Effector memory CD8-positive, alpha-beta T cell (primary cell): Measurements from ENCODE around the gene OR6S1.

Source experiments
- ATAC-seq: fragments of 150-1000 bp; cut with Tn5 transposase; replicated peaks from 2 replicates; pipeline ENCODE4 v1.10.0; 2021; ENCODE audit warnings: mild to moderate bottlenecking, moderate library complexity
- DNase-seq, 3 experiments: peaks; one replicate each; pipeline ENCODE4 v3.0.0; 2021
- H3K27ac Mint-ChIP-seq, 2 donors: one replicate each; pipeline ENCODE4 v1.8.0; 2022; ENCODE audit warnings: mild to moderate bottlenecking in 2 of 2, mixed read lengths in 2 of 2, moderate library complexity in 2 of 2
- H3K27me3 Mint-ChIP-seq, 2 donors: one replicate each; pipeline ENCODE4 v1.8.0; 2022; ENCODE audit warnings: mixed read lengths in 2 of 2
- H3K36me3 Mint-ChIP-seq: one replicate; pipeline ENCODE4 v1.8.0; 2022; ENCODE audit warnings: mild to moderate bottlenecking, moderate library complexity, mixed read lengths; ENCODE audit not compliant: insufficient read depth
- H3K4me1 Mint-ChIP-seq, 2 donors: one replicate each; pipeline ENCODE4 v1.8.0; 2022; ENCODE audit warnings: low read depth in 2 of 2, mixed read lengths in 2 of 2
- H3K4me3 Mint-ChIP-seq, 2 donors: one replicate each; pipeline ENCODE4 v1.8.0; 2022; ENCODE audit warnings: mild to moderate bottlenecking in 2 of 2, mixed read lengths in 2 of 2, moderate library complexity in 2 of 2
- H3K9me3 Mint-ChIP-seq, 2 donors: one replicate each; pipeline ENCODE4 v1.8.0; 2022; ENCODE audit warnings: mixed read lengths in 2 of 2

Gene OR6S1

DNA sequence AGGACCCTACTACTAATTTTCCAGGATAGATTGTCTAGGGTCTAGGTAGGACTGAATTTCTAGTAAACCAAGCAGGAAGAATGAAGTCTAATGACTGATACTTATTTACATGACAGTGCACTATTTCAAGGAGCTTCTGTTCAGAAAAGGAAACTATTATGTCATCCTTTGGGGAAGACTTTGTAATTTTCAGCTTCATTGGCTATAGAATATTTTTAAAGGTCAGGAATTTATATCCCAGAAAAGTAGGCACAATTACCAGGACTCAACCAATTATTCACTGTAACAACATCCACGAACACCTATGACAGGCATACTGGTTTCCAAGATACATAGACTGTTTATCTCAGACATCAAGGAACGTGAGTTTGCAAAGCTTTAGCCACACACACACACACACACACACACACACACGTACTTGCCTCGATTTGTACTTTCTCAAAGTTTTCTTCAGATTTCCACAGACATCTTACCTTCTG, 23.2 kb downstream of the OR6S1 start:
- no peaks in the 10 kb centered on the region for H3K27me3 Mint-ChIP-seq
- no peak overlapping the region for H3K4me3 Mint-ChIP-seq
- peaks cover 15% of the 10 kb centered on the region for H3K36me3 Mint-ChIP-seq
- H3K9me3 Mint-ChIP-seq: no peaks in the 10 kb centered on the region
- no peak overlapping the region for H3K27ac Mint-ChIP-seq
- DNase-seq: no peak
- no peak for ATAC-seq
- peaks cover 8 to 11% of the 10 kb centered on the region in 2 donors for H3K4me1 Mint-ChIP-seq

DNA sequence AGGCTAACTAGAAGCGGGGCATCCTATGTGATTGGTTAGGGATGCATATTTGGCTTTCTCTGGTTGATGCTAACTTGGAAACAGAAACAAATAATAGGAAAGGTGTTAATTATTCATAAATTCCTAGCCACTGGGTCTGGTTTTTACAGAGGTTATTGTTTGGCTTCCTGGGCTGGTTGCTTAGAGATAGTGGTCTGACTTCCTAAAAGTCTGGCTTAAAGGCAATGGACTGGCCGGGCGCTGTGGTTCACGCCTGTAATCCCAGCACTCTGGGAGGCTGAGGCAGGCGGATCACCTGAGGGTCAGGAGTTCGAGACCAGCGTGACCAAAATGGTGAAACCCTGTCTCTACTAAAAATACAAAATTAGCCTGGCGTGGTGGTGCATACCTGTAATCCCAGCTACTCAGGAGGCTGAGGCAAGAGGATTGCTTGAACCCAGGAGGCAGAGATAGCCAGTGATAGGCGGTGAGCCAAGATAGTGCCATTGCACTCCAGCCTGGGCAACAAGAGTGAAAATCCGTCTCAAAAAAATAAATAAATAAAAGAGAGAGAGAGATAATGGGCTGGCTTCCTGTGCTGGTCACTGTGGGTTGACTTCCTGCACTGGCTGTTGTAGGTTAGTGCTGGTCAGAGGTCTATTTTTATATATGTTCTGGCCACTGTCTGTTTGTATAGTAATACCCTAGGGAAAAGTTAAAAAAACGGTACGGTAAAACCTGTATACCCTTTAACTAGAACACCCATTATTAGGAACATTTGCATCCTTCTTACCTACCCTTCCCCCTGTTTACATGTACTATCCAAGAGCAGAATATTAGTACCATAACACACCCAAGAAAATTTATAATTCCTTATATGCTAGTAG, 24.1 kb downstream of the OR6S1 start:
- DNase-seq (no peak), ATAC-seq (no peak)
- Mint-ChIP-seq H3K4me3 (no peak overlapping the region), H3K4me1 (peaks cover 3 to 8% of the 10 kb centered on the region in 2 donors), H3K27ac (no peak overlapping the region), H3K27me3 (no peaks in the 10 kb centered on the region), H3K36me3 (peaks cover 9% of the 10 kb centered on the region), H3K9me3 (no peaks in the 10 kb centered on the region)

DNA sequence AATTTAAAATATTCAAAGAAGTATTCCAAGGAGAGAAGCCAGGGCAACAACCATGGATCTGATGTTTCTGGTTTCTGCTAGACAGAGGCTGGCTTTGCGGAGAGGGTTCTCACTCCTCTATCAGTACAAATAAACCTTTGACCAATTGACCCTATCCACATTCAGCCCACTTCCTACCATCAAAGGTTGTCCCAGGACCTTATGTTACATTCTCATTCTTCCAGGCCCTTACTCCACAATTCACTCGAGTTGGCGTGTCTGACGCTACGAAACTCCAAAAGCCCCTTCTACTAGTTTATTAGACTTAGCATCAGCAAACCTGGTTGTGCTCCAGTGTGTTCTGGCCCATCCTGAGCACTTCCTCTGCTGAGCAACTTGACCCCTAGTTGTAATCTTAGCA, 25.5 kb downstream of the OR6S1 start:
- ATAC-seq: no peak
- H3K27ac Mint-ChIP-seq: no peak overlapping the region
- no peak overlapping the region for H3K4me3 Mint-ChIP-seq
- no peaks in the 10 kb centered on the region for H3K9me3 Mint-ChIP-seq
- peaks cover 0 to 8% of the 10 kb centered on the region in 2 donors for H3K4me1 Mint-ChIP-seq
- H3K27me3 Mint-ChIP-seq: no peaks in the 10 kb centered on the region
- H3K36me3 Mint-ChIP-seq: peaks cover 9% of the 10 kb centered on the region
- DNase-seq: no peak

DNA sequence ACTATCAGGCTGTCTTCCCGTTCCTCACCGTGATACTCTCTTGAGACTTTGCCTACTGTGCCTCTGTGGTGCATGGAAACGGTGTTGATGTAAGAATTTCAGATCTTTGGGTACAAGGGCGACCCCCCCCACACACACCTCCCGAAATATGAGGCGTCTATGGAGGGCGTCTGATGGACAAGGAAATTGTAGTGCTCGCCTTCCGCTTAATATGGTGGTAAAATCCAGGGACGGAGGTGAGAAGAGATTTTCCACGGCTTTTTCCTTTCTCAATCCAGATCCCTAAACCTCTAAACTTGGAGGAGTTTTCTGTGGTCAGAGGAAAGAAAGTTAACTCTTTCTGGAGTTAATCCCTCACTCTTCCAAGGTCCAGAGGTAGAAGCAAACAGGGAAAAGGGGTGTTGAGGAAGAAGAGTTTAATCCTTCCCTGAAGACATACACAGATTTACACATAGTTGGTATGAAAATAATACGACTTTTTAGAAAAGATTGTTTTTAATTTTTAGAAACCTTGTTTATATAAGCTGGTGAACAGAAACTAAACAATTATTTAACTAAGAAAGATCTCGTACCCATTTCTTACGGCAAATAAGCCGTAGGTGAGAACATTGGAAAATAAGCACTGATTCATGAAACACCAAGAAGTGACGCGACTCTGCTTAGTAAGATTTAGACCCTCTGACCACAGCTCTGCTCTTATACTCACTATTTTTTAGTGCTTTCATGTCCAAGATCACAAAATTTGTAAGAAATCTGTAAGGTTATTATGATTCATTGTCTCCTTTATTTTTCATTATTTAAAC, 27.3 kb downstream of the OR6S1 start:
- Mint-ChIP-seq H3K4me1 (peaks cover 0 to 8% of the 10 kb centered on the region in 2 donors), H3K36me3 (peaks cover 9% of the 10 kb centered on the region), H3K27me3 (no peaks in the 10 kb centered on the region), H3K4me3 (no peak overlapping the region), H3K9me3 (no peaks in the 10 kb centered on the region), H3K27ac (no peak overlapping the region)
- peak in 1 of 3 experiments; percentile 20 for DNase-seq
- ATAC-seq: peak; percentile 7

DNA sequence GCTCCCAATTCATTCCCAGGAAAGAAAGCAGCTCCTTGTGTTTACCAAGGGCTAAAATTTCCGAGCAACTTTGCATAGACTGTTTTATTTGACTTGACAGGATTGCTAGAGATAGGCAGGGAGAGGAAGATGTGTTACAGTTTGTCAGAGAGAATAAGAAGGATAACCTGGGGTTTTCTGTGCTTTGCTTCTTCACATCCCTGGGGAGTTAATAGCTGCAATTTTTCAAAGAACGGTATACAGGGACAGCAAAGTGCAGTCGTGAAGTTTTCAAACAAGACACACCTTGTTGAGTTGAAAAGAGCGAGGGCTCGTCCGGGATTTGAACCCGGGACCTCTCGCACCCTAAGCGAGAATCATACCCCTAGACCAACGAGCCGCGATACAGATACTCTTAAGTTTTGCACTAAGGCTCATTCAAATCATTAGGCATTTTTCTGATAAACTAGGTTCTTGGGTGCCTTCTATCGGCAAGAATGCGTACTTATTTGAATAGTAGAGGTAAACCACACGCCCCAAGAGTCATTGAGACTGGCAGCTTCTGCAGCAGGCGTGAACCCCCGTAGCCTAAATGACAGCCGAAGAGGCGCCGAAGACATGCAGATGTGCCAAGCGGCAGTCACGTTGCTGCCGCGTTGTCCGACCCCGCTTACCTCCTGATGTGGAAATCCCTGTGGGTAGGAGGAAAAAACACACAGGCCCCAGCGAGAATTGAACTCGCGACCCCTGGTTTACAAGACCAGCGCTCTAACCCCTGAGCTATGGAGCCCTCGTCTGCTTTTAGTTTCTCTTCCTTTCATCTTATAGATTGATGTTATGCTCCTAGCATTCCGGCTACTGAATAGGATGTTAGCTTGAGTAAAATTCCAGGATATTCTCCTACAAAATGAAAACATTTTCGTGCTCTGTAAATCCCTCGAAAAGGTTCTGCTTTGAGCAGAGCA, 28.1 kb downstream of the OR6S1 start:
- no peak overlapping the region for H3K27ac Mint-ChIP-seq
- ATAC-seq: peak; percentile 80

DNA sequence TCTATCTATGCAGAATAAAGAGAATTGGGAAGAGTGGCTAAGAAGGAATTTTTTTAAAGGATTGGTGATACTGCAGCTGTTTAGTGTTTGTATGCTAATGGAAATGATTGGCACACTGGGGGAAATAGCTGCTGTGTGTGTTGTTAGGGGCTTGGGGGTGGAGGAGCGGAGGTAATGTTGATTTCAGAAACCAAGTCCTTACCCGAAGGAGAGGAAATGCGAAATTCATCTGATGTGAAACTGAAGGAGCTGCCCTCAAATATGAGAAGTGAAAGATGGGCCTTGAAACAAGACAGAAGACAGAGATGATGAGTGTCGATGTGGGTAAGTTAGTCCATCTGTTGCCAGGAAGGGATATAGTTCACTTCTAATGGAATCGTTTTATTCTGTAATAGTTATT, 29.1 kb downstream of the OR6S1 start:
- no peak for DNase-seq
- Mint-ChIP-seq H3K4me3 (no peak overlapping the region), H3K36me3 (peaks cover 9% of the 10 kb centered on the region), H3K9me3 (no peaks in the 10 kb centered on the region), H3K27ac (no peak overlapping the region), H3K4me1 (peaks cover 0 to 8% of the 10 kb centered on the region in 2 donors), H3K27me3 (no peaks in the 10 kb centered on the region)
- no peak for ATAC-seq

More for the DNA sequence above, 28.1 kb downstream of the OR6S1 start:
- Mint-ChIP-seq H3K27me3 (no peaks in the 10 kb centered on the region), H3K4me1 (peaks cover 0 to 8% of the 10 kb centered on the region in 2 donors), H3K36me3 (peaks cover 9% of the 10 kb centered on the region), H3K4me3 (no peak overlapping the region), H3K9me3 (no peaks in the 10 kb centered on the region)
- peak; percentile 80 to 89 (median 83) for DNase-seq

DNA sequence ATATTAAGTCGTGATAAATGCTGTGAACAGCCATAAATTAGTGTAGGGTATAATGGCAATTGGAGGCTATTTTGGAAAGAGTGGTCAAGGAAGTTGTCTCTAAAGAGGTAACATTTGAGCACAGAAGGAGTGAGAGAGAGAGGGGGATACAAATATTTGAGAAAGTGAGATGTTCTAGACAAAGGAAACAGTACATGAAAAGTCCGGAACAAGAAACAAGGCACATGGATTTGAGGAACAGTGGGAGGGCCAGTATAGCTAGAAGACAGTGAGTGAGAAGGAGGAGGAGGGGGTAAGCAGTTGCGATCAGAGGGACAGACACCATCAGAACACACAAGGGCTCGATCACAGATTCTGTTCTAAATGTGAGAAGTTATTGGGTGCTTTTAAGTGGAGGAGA, 30.2 kb downstream of the OR6S1 start:
- ATAC-seq (no peak), DNase-seq (no peak)
- Mint-ChIP-seq H3K36me3 (peaks cover 4% of the 10 kb centered on the region), H3K9me3 (no peaks in the 10 kb centered on the region), H3K27ac (no peak overlapping the region), H3K4me1 (peaks cover 0 to 10% of the 10 kb centered on the region in 2 donors), H3K4me3 (no peak overlapping the region), H3K27me3 (no peaks in the 10 kb centered on the region)

DNA sequence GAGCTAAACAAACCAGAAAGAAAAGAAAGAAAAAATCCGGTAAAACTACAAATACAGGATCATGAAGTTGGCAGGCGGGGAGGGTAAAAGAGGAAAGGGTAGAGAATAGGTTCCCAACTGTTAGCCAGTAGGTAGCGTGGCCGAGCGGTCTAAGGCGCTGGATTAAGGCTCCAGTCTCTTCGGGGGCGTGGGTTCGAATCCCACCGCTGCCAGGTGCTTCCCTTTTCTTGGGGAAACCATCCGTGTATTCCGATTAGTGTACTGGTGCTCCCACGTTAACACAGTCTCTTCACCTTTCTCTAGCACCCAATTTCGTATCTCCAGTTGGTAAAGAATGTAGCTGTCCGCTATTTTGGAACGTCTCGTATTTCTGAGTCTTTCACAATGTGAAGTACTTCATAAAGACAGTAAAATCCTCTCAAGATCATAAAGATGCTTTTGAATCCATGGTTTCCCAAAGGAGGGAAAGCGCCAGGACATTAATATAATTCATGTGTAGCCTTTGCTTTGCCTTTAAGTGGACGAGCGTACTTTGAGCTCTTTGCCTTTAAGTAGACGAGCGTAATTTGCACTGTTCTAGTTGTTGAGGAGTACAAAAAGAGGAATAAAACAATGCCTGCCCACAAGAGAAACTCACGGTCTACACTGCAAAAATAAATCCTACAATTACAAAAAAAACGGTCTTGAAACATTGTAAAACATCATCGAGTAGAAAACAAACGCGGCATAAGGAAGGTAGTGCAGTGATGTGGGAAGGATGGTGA, 31.3 kb downstream of the OR6S1 start:
- H3K27me3 Mint-ChIP-seq: no peaks in the 10 kb centered on the region
- peak; percentile 67 to 72 (median 67) for DNase-seq
- H3K27ac Mint-ChIP-seq: no peak overlapping the region
- H3K4me3 Mint-ChIP-seq: no peak overlapping the region
- peaks cover 4% of the 10 kb centered on the region for H3K36me3 Mint-ChIP-seq
- peak; percentile 31 for ATAC-seq
- peaks cover 0 to 12% of the 10 kb centered on the region in 2 donors for H3K4me1 Mint-ChIP-seq
- no peaks in the 10 kb centered on the region for H3K9me3 Mint-ChIP-seq

DNA sequence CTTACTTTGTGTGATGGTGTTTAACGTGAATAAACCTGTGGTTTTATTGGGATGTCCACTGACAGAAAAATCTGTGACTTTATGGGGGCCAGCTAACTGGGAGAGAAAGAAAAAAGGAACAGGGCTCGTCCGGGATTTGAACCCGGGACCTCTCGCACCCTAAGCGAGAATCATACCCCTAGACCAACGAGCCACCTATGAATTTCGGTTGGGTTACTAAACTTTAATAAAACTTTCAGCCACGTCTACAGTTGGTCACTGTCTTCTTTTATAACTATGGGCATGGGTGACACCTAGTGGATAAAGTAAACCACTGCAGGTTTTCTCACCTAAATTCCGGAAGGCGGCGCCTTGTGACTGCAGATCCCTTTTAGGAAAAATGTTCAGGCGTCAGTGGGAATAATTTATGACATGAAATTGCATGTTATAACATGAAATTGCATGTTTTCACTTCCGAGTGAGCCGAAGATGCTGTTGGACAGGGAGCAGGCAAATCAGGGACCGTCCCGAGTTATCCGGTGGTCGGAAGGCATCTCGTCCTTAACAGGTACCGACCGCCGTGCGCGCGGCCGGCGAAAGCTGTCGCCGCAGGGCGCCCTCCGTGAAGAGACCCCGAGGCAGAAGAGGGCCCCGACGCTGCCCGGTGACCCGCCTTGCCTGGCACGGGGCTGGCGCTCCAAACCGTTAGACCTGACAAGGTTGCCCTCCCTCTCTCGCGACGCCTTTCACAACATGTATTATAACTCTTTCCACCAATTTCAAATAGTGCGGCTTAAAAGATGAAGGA, 32.1 kb downstream of the OR6S1 start:
- DNase-seq (peak; percentile 73 to 77 (median 73)), ATAC-seq (peak; percentile 40)
- Mint-ChIP-seq H3K9me3 (no peaks in the 10 kb centered on the region), H3K36me3 (peaks cover 4% of the 10 kb centered on the region), H3K27me3 (no peaks in the 10 kb centered on the region), H3K4me1 (peaks cover 0 to 8% of the 10 kb centered on the region in 2 donors), H3K27ac (no peak overlapping the region), H3K4me3 (no peak overlapping the region)

DNA sequence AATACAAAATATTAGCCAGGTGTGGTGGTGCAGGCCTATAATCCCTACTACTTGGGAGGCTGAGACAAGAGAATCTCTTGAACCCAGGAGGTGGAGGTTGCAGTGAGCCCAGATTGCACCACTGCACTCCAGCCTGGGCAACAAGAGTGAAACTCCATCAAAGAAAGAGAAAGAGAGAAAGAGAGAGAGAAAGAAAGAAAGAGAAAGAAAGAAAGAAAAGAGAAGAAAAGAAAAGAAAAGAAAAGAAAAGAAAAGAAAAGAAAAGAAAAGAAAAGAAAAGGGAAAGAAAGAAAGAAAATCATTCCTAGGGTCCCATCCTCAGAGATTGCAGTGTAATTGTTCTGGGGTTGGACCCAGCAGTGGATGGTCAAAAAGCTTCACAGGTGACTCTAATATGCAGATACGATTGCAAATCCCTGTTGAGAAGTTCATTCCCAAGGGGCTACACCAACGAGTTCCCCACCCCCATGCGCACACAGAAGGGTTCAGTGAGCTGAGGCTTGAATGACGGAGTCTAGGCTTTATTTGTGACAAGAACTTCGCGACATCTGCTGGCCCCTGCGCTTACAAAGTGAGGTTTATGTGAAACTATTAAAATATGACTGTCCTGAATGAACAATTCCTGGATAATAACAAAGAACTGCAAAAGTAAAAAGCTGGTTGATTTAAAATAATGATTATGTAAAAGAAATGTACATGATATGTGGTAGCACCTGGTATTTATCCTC, 32.9 kb downstream of the OR6S1 start:
- Mint-ChIP-seq H3K4me3 (peak overlapping the region in 1 of 2 donors; percentile 1), H3K27me3 (no peaks in the 10 kb centered on the region), H3K36me3 (peaks cover 4% of the 10 kb centered on the region), H3K27ac (no peak overlapping the region), H3K4me1 (peaks cover 0 to 8% of the 10 kb centered on the region in 2 donors), H3K9me3 (no peaks in the 10 kb centered on the region)
- no peak for ATAC-seq
- no peak for DNase-seq

DNA sequence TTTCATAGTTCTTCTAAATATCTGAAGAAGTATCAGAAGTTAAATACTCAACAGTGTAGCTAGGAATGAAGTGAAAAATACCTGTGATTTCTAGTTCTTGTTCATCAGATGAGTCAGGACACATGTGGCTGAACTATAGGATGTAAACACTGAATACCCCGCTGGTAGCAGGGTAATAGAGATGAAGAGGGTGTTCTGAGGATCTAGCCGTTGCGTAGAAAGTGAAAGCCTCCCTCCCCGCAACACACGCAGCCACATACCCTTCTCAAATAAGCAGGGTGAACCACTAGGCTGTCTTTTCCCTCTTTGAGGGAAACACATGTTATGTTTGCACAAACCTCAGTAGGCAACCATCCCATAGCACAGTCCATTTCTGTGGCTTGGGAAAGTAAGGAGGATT, 33.9 kb downstream of the OR6S1 start:
- DNase-seq: no peak
- Mint-ChIP-seq H3K9me3 (no peaks in the 10 kb centered on the region), H3K4me1 (peaks cover 0 to 8% of the 10 kb centered on the region in 2 donors), H3K27ac (no peak overlapping the region), H3K36me3 (peaks cover 4% of the 10 kb centered on the region), H3K27me3 (no peaks in the 10 kb centered on the region), H3K4me3 (no peak overlapping the region)
- no peak for ATAC-seq
